ENCODE measurements around the gene PRR19.
A peak's percentile ranks its signal among the peaks of the same experiment; 100 is the strongest.

Gene PRR19

GRCh38 chr19:42284591-42285341 lies 17.2 kb upstream of the PRR19 start:
- DNase-seq: peak; percentile 56

- peak; percentile 52 for DNase-seq
Observed at GRCh38 chr19:42285541-42285941, 16.4 kb upstream of the PRR19 start.

DNA sequence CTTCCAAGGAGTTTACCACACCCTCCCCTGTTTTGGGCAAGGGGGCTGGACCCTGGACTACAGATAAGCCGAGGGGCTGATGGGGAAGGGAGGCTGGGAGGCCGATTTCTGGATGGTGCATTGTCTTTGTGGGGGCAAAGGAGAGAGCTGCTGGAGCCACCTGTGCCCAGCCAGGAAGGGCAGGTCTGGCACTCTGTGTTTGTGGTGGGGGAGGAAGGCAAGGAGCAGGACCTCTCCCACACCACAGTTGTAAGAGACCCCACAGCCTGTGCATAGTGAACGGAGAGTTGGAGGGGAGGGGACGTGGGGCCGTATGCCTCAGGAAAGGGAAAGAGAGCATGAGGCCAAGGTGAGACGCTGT lies 16.0 kb upstream of the PRR19 start:
- no peak for DNase-seq

DNA sequence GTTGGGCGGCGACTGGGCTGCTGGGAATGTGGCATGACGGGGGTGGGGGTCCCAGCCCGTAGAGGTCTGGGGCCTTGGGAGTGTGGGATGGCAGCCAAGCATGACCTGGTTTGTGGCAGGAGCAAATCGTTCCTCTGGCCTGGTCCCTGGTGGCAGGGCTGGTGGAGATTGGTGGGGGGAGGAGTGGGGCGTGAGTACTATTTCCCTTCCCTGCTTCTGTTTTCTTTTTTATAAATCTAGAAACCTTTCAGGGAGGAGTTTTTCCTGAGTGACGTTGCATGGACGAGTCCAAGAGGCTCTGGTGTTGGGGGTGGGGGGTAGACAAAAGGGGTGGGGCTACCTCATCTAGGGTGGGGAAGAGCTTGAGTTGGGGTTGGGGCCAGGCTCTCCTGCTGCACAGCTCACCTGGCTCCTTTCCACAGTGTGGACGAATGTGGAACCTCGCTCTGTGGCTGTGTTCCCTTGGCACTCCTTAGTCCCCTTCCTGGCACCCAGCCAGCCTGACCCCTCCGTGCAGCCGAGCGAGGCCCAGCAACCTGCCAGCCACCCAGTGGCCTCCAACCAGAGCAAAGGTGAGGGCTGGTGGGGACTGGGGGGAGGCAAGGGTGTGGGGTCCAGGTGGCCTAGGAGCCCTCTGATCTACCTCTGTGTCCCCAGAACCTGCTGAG lies 15.4 kb upstream of the PRR19 start:
- peak; percentile 18 for DNase-seq

- DNase-seq: no peak
Observed at GRCh38 chr19:42287017-42287826, 14.7 kb upstream of the PRR19 start.

GRCh38 chr19:42287827-42288107 lies 14.2 kb upstream of the PRR19 start:
- no peak for DNase-seq

DNA sequence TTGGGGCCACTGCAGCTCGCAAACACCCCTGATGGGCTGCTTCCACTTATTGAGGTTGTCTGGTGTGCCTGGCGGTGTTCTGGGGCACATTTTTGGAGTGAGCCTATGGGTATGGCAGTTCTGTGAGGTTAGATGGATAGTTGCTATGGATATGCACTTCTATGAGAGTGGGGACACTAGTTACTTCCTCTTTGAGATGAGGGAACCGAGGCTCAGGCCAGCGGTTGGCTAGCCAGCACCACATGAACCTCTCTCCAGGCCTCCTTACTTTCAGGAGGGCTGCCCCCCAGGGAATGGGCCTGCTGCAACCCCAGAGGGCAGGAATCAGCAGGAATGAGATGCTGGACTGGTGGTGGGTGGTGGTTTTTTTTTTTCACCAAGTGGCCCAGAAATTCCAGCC lies 13.5 kb upstream of the PRR19 start:
- DNase-seq: peak; percentile 80

DNA sequence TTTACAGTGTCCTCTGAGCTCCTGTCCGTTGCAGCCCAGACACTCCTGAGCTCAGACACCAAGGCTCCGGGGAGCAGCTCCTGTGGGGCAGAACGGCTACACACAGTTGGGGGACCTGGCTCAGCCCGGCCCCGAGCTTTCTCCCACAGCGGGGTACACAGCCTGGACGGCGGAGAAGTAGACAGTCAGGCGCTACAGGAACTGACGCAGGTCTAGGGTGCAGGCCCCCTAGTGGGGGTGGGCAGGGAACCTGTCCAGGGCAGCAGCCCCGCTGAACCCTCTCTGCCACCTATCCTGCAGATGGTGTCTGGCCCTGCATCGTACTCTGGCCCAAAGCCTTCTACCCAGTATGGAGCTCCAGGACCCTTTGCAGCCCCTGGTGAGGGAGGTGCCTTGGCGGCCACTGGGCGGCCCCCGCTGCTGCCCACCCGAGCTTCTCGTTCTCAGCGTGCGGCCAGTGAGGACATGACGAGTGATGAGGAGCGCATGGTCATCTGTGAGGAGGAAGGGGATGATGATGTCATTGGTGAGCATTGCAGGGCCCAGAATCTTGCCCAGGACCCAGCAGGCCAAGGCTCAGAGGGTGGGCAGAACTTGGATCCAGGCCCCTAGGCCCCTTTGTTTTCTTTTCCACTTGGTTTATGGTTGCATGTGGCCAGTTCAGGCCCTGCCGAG lies 12.9 kb upstream of the PRR19 start:
- DNase-seq: no peak

- DNase-seq: no peak
Observed at GRCh38 chr19:42289556-42290041, 12.3 kb upstream of the PRR19 start.

GRCh38 chr19:42290136-42290522 lies 11.8 kb upstream of the PRR19 start:
- DNase-seq: no peak

DNA sequence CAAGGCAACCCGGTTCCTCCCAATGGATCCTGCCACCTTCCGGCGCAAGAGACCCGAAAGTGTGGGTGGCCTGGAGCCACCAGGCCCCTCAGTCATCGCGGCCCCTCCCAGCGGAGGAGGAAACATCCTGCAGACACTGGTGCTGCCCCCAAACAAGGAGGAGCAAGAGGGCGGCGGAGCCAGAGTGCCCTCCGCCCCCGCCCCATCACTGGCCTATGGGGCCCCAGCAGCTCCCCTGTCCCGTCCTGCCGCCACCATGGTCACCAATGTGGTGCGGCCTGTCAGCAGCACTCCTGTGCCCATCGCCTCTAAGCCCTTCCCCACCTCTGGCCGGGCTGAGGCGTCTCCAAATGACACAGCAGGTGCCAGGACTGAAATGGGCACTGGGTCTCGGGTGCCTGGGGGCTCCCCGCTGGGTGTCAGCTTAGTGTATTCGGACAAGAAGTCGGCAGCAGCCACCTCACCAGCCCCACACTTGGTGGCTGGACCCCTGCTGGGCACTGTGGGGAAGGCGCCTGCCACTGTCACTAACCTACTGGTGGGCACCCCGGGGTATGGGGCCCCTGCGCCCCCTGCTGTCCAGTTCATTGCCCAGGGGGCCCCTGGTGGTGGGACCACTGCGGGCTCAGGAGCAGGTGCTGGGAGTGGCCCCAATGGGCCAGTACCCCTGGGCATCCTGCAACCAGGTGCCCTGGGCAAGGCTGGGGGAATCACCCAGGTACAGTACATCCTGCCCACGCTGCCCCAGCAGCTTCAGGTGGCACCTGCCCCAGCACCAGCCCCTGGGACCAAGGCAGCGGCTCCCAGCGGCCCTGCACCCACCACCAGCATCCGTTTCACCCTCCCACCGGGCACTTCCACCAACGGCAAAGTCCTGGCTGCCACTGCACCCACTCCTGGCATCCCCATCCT lies 11.2 kb upstream of the PRR19 start:
- peak; percentile 22 for DNase-seq

GRCh38 chr19:42291435-42291810 lies 10.5 kb upstream of the PRR19 start:
- DNase-seq: no peak

- no peak for DNase-seq
Observed at GRCh38 chr19:42292042-42292960, 9.6 kb upstream of the PRR19 start.

GRCh38 chr19:42292963-42293362 lies 9.0 kb upstream of the PRR19 start:
- DNase-seq: no peak

- DNase-seq: no peak
Observed at GRCh38 chr19:42293540-42293939, 8.4 kb upstream of the PRR19 start.

GRCh38 chr19:42293948-42294347 lies 8.0 kb upstream of the PRR19 start:
- no peak for DNase-seq

DNA sequence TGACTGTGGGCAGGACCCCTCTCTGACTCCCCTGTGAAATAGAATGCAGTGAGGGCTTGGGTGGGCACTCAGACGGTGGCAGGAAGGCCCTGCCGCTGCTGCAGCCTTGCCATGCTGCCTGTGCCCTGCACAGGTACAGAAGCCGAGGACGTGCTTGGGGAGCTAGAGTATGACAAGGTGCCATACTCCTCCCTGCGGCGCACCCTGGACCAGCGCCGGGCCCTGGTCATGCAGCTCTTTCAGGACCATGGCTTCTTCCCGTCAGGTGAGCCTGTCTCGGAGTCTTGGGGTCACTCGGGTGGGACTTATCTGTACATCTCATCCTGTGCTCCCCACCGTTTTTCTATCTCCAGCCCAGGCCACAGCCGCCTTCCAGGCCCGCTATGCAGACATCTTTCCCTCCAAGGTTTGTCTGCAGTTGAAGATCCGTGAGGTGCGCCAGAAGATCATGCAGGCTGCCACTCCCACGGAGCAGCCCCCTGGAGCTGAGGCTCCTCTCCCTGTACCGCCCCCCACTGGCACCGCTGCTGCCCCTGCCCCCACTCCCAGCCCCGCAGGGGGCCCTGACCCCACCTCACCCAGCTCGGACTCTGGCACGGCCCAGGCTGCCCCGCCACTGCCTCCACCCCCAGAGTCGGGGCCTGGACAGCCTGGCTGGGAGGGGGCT lies 7.3 kb upstream of the PRR19 start:
- DNase-seq: no peak

GRCh38 chr19:42295342-42295741 lies 6.6 kb upstream of the PRR19 start:
- DNase-seq: no peak

DNA sequence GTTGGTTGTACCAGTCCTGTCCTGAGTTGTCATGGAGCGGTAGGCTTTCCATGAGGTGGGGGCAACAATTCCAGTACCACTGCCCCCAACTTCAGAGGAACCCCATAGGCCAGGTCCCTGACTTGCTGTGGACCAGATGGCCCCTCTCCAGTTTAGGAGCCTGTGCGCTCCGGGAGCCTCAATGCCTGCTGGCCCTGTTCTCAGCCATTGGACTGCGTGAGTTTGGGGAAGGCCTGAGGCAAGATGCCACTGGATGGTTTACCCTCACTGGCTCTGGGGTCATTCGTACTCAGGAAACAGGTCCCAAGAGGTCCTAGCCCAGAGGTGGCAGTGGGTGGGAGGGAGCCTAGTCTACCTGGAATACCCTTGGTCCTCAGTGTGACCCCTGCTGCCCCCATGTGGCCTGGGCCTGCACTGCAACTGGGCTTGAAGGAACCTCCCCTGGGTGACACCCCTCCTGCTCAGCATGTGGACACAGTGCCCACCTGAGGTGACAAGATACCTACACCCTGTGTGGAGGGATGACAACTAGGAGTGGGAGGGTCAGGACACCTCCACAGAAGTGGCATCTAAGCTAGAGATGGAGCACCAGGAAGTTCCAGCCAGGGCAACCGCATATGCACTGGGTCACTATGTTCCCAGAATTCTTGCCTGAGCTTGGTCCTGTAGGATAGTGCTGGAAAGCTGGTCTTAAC lies 6.0 kb upstream of the PRR19 start:
- peak; percentile 92 for DNase-seq

GRCh38 chr19:42297039-42297438 lies 4.9 kb upstream of the PRR19 start:
- DNase-seq: no peak
